Measurements from ENCODE around the gene FOXP1. TPM values are rescaled to one million over a fixed set of nuclear protein-coding genes. Genes with fewer than 3 reads are reported as not detected.

FOXP1 gene
- total and polyA plus RNA-seq, 2 of the 13 experiments (the other 11 are each of a cell fraction or from before 2014, with no cell fraction given): 40.4 to 59.0 TPM

DNA sequence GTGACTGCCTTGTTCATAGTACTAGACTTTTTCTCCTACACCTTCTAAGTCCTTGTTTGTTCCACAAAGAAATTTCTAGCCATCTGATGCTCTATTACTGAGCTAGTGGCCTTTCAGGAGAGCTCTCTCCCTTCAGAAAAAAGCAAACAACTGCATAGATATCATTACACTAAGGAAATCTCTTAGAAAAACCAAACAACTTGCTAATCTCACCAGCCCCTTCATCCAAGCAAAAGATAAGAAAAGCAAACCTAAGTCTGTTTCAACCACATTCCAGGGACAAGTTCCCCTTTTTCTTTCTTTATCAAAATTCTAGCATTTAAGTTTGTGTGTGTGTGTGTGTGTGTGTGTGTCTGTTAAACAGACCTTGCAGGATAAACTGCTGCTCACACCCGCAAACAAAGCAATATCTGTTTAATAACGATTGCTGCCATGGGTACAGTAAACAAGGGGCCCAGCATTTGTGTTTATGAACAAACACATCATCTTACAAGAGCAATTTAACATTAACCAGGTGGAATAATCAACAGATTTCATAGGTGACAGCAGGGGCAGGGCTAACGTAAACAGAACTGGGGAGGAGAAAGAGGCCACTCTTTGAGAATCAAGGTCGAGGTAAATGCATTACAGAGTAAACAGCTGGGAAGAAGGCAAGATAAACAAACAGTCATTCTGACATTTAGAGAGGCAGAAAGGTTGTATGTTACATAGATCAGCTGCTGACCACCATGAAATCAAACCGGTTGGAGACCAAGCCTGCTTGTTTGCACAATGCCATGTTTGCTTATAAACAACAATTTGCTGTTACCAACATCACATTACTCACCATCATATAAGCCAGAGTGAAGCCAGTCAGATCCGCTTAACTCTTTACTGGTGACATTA is 375.1 kb downstream of the FOXP1 start (continued):
- TF ChIP-seq, protein P1, sequence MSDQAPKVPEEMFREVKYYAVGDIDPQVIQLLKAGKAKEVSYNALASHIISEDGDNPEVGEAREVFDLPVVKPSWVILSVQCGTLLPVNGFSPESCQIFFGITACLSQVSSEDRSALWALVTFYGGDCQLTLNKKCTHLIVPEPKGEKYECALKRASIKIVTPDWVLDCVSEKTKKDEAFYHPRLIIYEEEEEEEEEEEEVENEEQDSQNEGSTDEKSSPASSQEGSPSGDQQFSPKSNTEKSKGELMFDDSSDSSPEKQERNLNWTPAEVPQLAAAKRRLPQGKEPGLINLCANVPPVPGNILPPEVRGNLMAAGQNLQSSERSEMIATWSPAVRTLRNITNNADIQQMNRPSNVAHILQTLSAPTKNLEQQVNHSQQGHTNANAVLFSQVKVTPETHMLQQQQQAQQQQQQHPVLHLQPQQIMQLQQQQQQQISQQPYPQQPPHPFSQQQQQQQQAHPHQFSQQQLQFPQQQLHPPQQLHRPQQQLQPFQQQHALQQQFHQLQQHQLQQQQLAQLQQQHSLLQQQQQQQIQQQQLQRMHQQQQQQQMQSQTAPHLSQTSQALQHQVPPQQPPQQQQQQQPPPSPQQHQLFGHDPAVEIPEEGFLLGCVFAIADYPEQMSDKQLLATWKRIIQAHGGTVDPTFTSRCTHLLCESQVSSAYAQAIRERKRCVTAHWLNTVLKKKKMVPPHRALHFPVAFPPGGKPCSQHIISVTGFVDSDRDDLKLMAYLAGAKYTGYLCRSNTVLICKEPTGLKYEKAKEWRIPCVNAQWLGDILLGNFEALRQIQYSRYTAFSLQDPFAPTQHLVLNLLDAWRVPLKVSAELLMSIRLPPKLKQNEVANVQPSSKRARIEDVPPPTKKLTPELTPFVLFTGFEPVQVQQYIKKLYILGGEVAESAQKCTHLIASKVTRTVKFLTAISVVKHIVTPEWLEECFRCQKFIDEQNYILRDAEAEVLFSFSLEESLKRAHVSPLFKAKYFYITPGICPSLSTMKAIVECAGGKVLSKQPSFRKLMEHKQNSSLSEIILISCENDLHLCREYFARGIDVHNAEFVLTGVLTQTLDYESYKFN (CRISPR knock-in tag; conservative IDR thresholded peaks at IDR 0.05): peak; percentile 98
- TF ChIP-seq, protein P2, sequence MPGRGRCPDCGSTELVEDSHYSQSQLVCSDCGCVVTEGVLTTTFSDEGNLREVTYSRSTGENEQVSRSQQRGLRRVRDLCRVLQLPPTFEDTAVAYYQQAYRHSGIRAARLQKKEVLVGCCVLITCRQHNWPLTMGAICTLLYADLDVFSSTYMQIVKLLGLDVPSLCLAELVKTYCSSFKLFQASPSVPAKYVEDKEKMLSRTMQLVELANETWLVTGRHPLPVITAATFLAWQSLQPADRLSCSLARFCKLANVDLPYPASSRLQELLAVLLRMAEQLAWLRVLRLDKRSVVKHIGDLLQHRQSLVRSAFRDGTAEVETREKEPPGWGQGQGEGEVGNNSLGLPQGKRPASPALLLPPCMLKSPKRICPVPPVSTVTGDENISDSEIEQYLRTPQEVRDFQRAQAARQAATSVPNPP (CRISPR knock-in tag; IDR thresholded peaks at IDR 0.05): peak; percentile 96
- TF ChIP-seq, protein P3, sequence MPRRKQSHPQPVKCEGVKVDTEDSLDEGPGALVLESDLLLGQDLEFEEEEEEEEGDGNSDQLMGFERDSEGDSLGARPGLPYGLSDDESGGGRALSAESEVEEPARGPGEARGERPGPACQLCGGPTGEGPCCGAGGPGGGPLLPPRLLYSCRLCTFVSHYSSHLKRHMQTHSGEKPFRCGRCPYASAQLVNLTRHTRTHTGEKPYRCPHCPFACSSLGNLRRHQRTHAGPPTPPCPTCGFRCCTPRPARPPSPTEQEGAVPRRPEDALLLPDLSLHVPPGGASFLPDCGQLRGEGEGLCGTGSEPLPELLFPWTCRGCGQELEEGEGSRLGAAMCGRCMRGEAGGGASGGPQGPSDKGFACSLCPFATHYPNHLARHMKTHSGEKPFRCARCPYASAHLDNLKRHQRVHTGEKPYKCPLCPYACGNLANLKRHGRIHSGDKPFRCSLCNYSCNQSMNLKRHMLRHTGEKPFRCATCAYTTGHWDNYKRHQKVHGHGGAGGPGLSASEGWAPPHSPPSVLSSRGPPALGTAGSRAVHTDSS (CRISPR knock-in tag; conservative IDR thresholded peaks at IDR 0.05): no peak
- TF ChIP-seq IRX3 (CRISPR knock-in tag; IDR thresholded peaks at IDR 0.05; ENCODE audit: borderline replicate concordance, low read depth): peak; percentile 85; the same call in 1 of the 2 replicates
- TF ChIP-seq, protein P4, sequence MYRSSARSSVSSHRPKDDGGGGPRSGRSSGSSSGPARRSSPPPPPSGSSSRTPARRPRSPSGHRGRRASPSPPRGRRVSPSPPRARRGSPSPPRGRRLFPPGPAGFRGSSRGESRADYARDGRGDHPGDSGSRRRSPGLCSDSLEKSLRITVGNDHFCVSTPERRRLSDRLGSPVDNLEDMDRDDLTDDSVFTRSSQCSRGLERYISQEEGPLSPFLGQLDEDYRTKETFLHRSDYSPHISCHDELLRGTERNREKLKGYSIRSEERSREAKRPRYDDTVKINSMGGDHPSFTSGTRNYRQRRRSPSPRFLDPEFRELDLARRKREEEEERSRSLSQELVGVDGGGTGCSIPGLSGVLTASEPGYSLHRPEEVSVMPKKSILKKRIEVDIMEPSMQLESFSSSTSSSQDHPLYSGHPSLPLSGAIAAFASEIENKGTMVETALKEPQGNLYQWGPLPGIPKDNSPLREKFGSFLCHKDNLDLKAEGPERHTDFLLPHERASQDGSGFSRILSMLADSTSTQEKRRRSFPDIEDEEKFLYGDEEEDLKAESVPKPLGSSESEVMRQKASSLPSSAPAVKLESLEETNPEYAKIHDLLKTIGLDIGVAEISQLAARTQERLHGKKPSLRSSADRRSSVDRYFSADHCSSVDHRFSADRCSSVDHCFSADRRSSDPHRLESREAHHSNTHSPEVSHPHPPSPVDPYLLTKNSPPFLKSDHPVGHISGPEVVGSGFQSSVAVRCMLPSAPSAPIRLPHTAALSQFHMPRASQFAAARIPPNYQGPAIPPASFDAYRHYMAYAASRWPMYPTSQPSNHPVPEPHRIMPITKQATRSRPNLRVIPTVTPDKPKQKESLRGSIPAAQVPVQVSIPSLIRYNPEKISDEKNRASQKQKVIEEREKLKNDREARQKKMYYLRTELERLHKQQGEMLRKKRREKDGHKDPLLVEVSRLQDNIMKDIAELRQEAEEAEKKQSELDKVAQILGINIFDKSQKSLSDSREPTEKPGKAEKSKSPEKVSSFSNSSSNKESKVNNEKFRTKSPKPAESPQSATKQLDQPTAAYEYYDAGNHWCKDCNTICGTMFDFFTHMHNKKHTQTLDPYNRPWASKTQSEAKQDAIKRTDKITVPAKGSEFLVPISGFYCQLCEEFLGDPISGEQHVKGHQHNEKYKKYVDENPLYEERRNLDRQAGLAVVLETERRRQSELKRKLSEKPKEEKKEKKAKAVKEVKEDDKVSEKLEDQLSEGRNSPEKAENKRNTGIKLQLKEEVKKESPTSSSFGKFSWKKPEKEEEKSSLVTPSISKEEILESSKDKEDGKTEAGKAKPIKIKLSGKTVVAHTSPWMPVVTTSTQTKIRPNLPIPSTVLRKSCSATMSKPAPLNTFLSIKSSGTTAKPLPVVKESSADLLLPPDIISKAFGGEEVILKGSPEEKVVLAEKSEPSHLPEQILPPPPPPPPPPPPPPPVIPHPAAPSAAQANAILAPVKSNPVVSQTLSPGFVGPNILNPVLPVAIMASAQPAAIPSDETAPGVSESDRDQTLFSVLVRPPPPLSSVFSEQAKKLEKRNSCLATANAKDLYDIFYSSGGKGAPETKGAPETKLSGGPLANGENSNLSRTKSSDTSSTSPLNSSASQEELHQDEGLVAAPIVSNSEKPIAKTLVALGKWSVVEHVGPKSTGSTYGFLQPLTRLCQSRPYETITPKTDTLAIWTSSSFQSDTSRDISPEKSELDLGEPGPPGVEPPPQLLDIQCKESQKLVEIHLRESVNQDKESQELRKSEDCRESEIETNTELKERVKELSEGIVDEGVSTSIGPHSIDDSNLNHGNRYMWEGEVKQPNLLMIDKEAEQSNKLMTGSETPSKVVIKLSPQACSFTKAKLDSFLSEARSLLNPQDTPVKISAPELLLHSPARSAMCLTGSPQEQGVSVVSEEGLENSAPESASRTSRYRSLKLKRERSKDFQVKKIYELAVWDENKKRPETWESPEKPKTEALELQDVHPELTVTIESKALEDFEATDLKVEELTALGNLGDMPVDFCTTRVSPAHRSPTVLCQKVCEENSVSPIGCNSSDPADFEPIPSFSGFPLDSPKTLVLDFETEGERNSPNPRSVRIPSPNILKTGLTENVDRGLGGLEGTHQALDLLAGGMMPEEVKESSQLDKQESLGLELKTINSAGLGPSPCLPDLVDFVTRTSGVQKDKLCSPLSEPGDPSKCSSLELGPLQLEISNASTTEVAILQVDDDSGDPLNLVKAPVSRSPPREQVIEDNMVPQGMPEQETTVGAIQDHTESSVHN (CRISPR knock-in tag; IDR thresholded peaks at IDR 0.05): no peak
- TF ChIP-seq, protein P5, sequence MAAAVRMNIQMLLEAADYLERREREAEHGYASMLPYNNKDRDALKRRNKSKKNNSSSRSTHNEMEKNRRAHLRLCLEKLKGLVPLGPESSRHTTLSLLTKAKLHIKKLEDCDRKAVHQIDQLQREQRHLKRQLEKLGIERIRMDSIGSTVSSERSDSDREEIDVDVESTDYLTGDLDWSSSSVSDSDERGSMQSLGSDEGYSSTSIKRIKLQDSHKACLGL (CRISPR knock-in tag; IDR thresholded peaks at IDR 0.05): no peak
- no peak for TF ChIP-seq NFE2 (CRISPR knock-in tag; IDR thresholded peaks at IDR 0.05)
- TF ChIP-seq MZF1 (CRISPR knock-in tag; IDR thresholded peaks at IDR 0.05; ENCODE audit: borderline replicate concordance): no peak
- TF ChIP-seq TOPORS (CRISPR knock-in tag; IDR thresholded peaks at IDR 0.05): peak; percentile 69; the same call in 1 of the 2 replicates
